Caco-2 (cell line): ENCODE measurements around the gene TMCC2. TPM values are rescaled to one million over a fixed set of nuclear protein-coding genes. Genes with fewer than 3 reads are reported as not detected.

Experiments
- BruUV-seq: library from RNA; stranded (reverse); fragments of 400-500 nt; replicated peaks from 2 replicates; lab custom pipeline; 2021; lab: Mats Ljungman, UMichigan
- CTCF ChIA-PET: fragments of 300-600 bp; sonication (Branson Sonifier 250); formaldehyde crosslinking; loops from one replicate; lab custom pipeline; 2022; ENCODE audit warnings: antibody characterized with exemption; lab: Charles Lee
- POLR2A ChIA-PET: fragments of 300-600 bp; sonication (Branson Sonifier 250); formaldehyde crosslinking; loops from one replicate; lab custom pipeline; 2022; ENCODE audit warnings: antibody characterized with exemption; lab: Charles Lee
- DNase-seq, 2 experiments: peaks; one replicate each; pipeline versions ENCODE4 v3.0.0 to v3.0.0-alpha.2; 2020 to 2022
- H3K27me3 ChIP-seq: replicated peaks from 2 replicates; pipeline ENCODE4 v1.6.0; 2011; ENCODE audit warnings: low read length; ENCODE audit not compliant: control insufficient read depth, insufficient read depth
- H3K36me3 ChIP-seq: 2 replicates; pipeline ENCODE4 v1.5.1; 2011; ENCODE audit warnings: low read length; ENCODE audit not compliant: control insufficient read depth, insufficient read depth
- H3K4me1 ChIP-seq: fragments of 250-450 bp; sonication (Bioruptor Pico); 2 replicates; pipeline ENCODE4 v1.5.1; 2020; ENCODE audit warnings: mild to moderate bottlenecking
- H3K4me3 ChIP-seq: 2 replicates; pipeline ENCODE4 v1.5.1; 2011; ENCODE audit warnings: low read depth, mild to moderate bottlenecking, control low read depth, low read length
- H3K9me3 ChIP-seq: fragments of 250-450 bp; sonication (Bioruptor Pico); 2 replicates; pipeline ENCODE4 v1.5.1; 2020; ENCODE audit warnings: mild to moderate bottlenecking, moderate library complexity
- H3K27ac Mint-ChIP-seq: one replicate; pipeline ENCODE4 v1.8.0; 2022; ENCODE audit warnings: mixed read lengths; ENCODE audit not compliant: unreplicated experiment
- H3K27me3 Mint-ChIP-seq: one replicate; pipeline ENCODE4 v1.8.0; 2022; ENCODE audit warnings: mixed read lengths; ENCODE audit not compliant: insufficient read depth, unreplicated experiment
- H3K36me3 Mint-ChIP-seq: one replicate; pipeline ENCODE4 v1.8.0; 2022; ENCODE audit warnings: mild to moderate bottlenecking, mixed read lengths; ENCODE audit not compliant: insufficient read depth, unreplicated experiment
- H3K4me1 Mint-ChIP-seq: one replicate; pipeline ENCODE4 v1.8.0; 2022; ENCODE audit warnings: low read depth, mixed read lengths; ENCODE audit not compliant: unreplicated experiment
- H3K4me3 Mint-ChIP-seq: one replicate; pipeline ENCODE4 v1.8.0; 2022; ENCODE audit warnings: mild to moderate bottlenecking, moderate library complexity, mixed read lengths; ENCODE audit not compliant: unreplicated experiment
- H3K9me3 Mint-ChIP-seq: one replicate; pipeline ENCODE4 v1.8.0; 2022; ENCODE audit warnings: mixed read lengths; ENCODE audit not compliant: unreplicated experiment
- CTCF ChIP-seq, 2 experiments: fragments of 200-600 bp in 1 of 2; IDR thresholded peaks; 1 replicate in 1 of 2; 2 replicates in 1 of 2; pipeline versions ENCODE4 v1.5.1 to v1.8.0; 2011 to 2022; ENCODE audit warnings: antibody characterized with exemption in 1 of 2, control low read depth in 1 of 2, inconsistent platforms in 1 of 2, low read depth in 1 of 2, low read length in 1 of 2, mild to moderate bottlenecking in 1 of 2, moderate library complexity in 1 of 2; ENCODE audit not compliant: insufficient read depth in 1 of 2, severe bottlenecking in 1 of 2, unreplicated experiment in 1 of 2
- intact Hi-C: fragments of 100-400 bp; cut with micrococcal nuclease; formaldehyde crosslinking; loops from one replicate; pipeline ENCODE4 v1.10.0; 2022; ENCODE audit not compliant: unreplicated experiment
- total RNA-seq: library from RNA; stranded (reverse); gene quantifications from 2 replicates; pipeline ENCODE4 v1.2.3, GENCODE V29; 2022

TMCC2 gene
- total RNA-seq, 1 experiment from 2014 or later = 0.91 TPM

- ChIA-PET POLR2A (no interaction called here), CTCF (interaction anchor here (2.3 kb wide), 1 partner anchor 19 kb away, joined by 6 read pairs; no protein-coding TSS in a partner anchor)
- no peak overlapping the region for H3K4me3 Mint-ChIP-seq
- H3K27ac Mint-ChIP-seq = no peak overlapping the region
- Histone ChIP-seq H3K9me3 (no peaks in the 10 kb centered on the region), H3K4me1 (no peaks in the 10 kb centered on the region), H3K36me3 (no peaks in the 10 kb centered on the region), H3K4me3 (no peak overlapping the region), H3K27me3 (no peaks in the 10 kb centered on the region)
- no peak for TF ChIP-seq CTCF (IDR thresholded peaks at IDR 0.05; ENCODE audit: insufficient read depth in 1 of 2, low read depth in 1 of 2, low read length in 1 of 2, severe bottlenecking in 1 of 2, unreplicated experiment in 1 of 2)
- no peaks in the 10 kb centered on the region for H3K4me1 Mint-ChIP-seq
- BruUV-seq = no TSS peak
- H3K36me3 Mint-ChIP-seq = no peaks in the 10 kb centered on the region
- no peaks in the 10 kb centered on the region for H3K9me3 Mint-ChIP-seq
- H3K27me3 Mint-ChIP-seq = peaks cover 2% of the 10 kb centered on the region
- DNase-seq = no peak
- intact Hi-C loops = no loop called here
Measured at GRCh38 chr1:205236951-205237475, 9.3 kb downstream of the TMCC2 start.

- no TSS peak for BruUV-seq
- ChIA-PET CTCF (no interaction called here), POLR2A (no interaction called here)
- H3K4me3 ChIP-seq = no peak overlapping the region
- H3K27me3 ChIP-seq = no peaks in the 10 kb centered on the region
- H3K27me3 Mint-ChIP-seq = peaks cover 7% of the 10 kb centered on the region
- DNase-seq = no peak
- intact Hi-C loops = no loop called here
- H3K9me3 ChIP-seq = no peaks in the 10 kb centered on the region
- H3K9me3 Mint-ChIP-seq = no peaks in the 10 kb centered on the region
- no peaks in the 10 kb centered on the region for H3K4me1 Mint-ChIP-seq
- no peaks in the 10 kb centered on the region for H3K36me3 ChIP-seq
- no peak for TF ChIP-seq CTCF (IDR thresholded peaks at IDR 0.05; ENCODE audit: insufficient read depth in 1 of 2, low read depth in 1 of 2, low read length in 1 of 2, severe bottlenecking in 1 of 2, unreplicated experiment in 1 of 2)
- no peaks in the 10 kb centered on the region for H3K4me1 ChIP-seq
- H3K27ac Mint-ChIP-seq = no peak overlapping the region
- H3K36me3 Mint-ChIP-seq = no peaks in the 10 kb centered on the region
- no peak overlapping the region for H3K4me3 Mint-ChIP-seq
Measured at GRCh38 chr1:205237526-205238484, 10.1 kb downstream of the TMCC2 start.

GRCh38 chr1:205239078-205239477 is 11.3 kb downstream of the TMCC2 start:
- no peak for TF ChIP-seq CTCF (IDR thresholded peaks at IDR 0.05; ENCODE audit: insufficient read depth in 1 of 2, low read depth in 1 of 2, low read length in 1 of 2, severe bottlenecking in 1 of 2, unreplicated experiment in 1 of 2)
- intact Hi-C loops = no loop called here
- no peaks in the 10 kb centered on the region for H3K4me1 ChIP-seq
- no peak overlapping the region for H3K4me3 Mint-ChIP-seq
- H3K4me3 ChIP-seq = no peak overlapping the region
- H3K36me3 ChIP-seq = no peaks in the 10 kb centered on the region
- no peaks in the 10 kb centered on the region for H3K9me3 Mint-ChIP-seq
- no peaks in the 10 kb centered on the region for H3K36me3 Mint-ChIP-seq
- H3K27me3 Mint-ChIP-seq = peaks cover 7% of the 10 kb centered on the region
- no peaks in the 10 kb centered on the region for H3K9me3 ChIP-seq
- no peaks in the 10 kb centered on the region for H3K27me3 ChIP-seq
- no peak overlapping the region for H3K27ac Mint-ChIP-seq
- CTCF ChIA-PET = no interaction called here
- BruUV-seq = no TSS peak
- no peaks in the 10 kb centered on the region for H3K4me1 Mint-ChIP-seq
- POLR2A ChIA-PET = no interaction called here
- no peak for DNase-seq
